ENCODE results near the gene C2CD4B. TPM values are rescaled to one million over a fixed set of nuclear protein-coding genes. Genes with fewer than 3 reads are reported as not detected.

Gene C2CD4B
- total RNA-seq, 4 donors from 2014 or later = 1.2 to 6.7 (median 2.5) TPM

- WGBS, 2 donors = 87 to 92% methylated on average over 5 of the region's 5 CpGs
- Histone ChIP-seq H3K4me1 (no peaks in the 10 kb centered on the region), H3K4me3 (replicated peaks in 1 of 3) (no peak overlapping the region), H3K27me3 (no peaks in the 10 kb centered on the region), H3K36me3 (no peaks in the 10 kb centered on the region), H3K27ac (no peak overlapping the region), H3K9me3 (no peaks in the 10 kb centered on the region)
- intact Hi-C loops (cut with DNase I) = no loop called here
- no peak for DNase-seq
- TF ChIP-seq, protein P1, sequence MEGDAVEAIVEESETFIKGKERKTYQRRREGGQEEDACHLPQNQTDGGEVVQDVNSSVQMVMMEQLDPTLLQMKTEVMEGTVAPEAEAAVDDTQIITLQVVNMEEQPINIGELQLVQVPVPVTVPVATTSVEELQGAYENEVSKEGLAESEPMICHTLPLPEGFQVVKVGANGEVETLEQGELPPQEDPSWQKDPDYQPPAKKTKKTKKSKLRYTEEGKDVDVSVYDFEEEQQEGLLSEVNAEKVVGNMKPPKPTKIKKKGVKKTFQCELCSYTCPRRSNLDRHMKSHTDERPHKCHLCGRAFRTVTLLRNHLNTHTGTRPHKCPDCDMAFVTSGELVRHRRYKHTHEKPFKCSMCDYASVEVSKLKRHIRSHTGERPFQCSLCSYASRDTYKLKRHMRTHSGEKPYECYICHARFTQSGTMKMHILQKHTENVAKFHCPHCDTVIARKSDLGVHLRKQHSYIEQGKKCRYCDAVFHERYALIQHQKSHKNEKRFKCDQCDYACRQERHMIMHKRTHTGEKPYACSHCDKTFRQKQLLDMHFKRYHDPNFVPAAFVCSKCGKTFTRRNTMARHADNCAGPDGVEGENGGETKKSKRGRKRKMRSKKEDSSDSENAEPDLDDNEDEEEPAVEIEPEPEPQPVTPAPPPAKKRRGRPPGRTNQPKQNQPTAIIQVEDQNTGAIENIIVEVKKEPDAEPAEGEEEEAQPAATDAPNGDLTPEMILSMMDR (IDR thresholded peaks at IDR 0.05) = no peak
- no peak for TF ChIP-seq POLR2A (IDR thresholded peaks at IDR 0.05)
Observed at GRCh38 chr15:62120776-62121175, 44.3 kb downstream of the C2CD4B start.

GRCh38 chr15:62119874-62120273 is 45.2 kb downstream of the C2CD4B start:
- 93 to 94% methylated on average over 3 of the region's 3 CpGs for WGBS, 2 donors
- TF ChIP-seq POLR2A (IDR thresholded peaks at IDR 0.05) = no peak
- TF ChIP-seq, protein P1 (IDR thresholded peaks at IDR 0.05) = no peak
- Histone ChIP-seq H3K4me3 (replicated peaks in 1 of 3) (no peak overlapping the region), H3K36me3 (no peaks in the 10 kb centered on the region), H3K27me3 (no peaks in the 10 kb centered on the region), H3K9me3 (no peaks in the 10 kb centered on the region), H3K27ac (peak overlapping the region in 2 of 3 donors; percentile 62 to 72), H3K4me1 (no peaks in the 10 kb centered on the region)
- intact Hi-C loops (cut with DNase I) = no loop called here
- no peak for DNase-seq

- no peak for TF ChIP-seq POLR2A (IDR thresholded peaks at IDR 0.05)
- TF ChIP-seq, protein P1 (IDR thresholded peaks at IDR 0.05) = no peak
- H3K27ac ChIP-seq = peak overlapping the region; percentile 46 to 72 (median 62)
- intact Hi-C loops (cut with DNase I) = no loop called here
- H3K4me1 ChIP-seq = no peaks in the 10 kb centered on the region
- no peaks in the 10 kb centered on the region for H3K36me3 ChIP-seq
- no peak overlapping the region for H3K4me3 ChIP-seq (replicated peaks in 1 of 3)
- no peaks in the 10 kb centered on the region for H3K9me3 ChIP-seq
- DNase-seq = no peak
- WGBS, 2 donors = 68 to 76% methylated on average over 7 of the region's 7 CpGs
- no peaks in the 10 kb centered on the region for H3K27me3 ChIP-seq
Observed at GRCh38 chr15:62119227-62119864, 45.7 kb downstream of the C2CD4B start.

GRCh38 chr15:62118520-62119226 is 46.4 kb downstream of the C2CD4B start:
- Histone ChIP-seq H3K36me3 (no peaks in the 10 kb centered on the region), H3K4me1 (no peaks in the 10 kb centered on the region), H3K9me3 (no peaks in the 10 kb centered on the region), H3K4me3 (replicated peaks in 1 of 3) (no peak overlapping the region), H3K27me3 (no peaks in the 10 kb centered on the region), H3K27ac (peak overlapping the region; percentile 46 to 72 (median 62))
- no peak for TF ChIP-seq POLR2A (IDR thresholded peaks at IDR 0.05)
- TF ChIP-seq, protein P1 (IDR thresholded peaks at IDR 0.05) = no peak
- intact Hi-C loops (cut with DNase I) = no loop called here
- 75 to 80% methylated on average over 7 of the region's 7 CpGs for WGBS, 2 donors
- no peak for DNase-seq

- Histone ChIP-seq H3K27me3 (no peaks in the 10 kb centered on the region), H3K36me3 (no peaks in the 10 kb centered on the region), H3K27ac (no peak overlapping the region), H3K4me1 (peaks cover 0 to 6% of the 10 kb centered on the region in 2 donors), H3K4me3 (replicated peaks in 1 of 3) (no peak overlapping the region), H3K9me3 (no peaks in the 10 kb centered on the region)
- intact Hi-C loops (cut with DNase I) = no loop called here
- 42 to 57% methylated on average over 1 of the region's 1 CpG for WGBS, 2 donors
- no peak for DNase-seq
- TF ChIP-seq, protein P1 (IDR thresholded peaks at IDR 0.05) = no peak
Observed at GRCh38 chr15:62115847-62116246, 49.2 kb downstream of the C2CD4B start.

Data from thyroid gland (tissue), 4 donors.